Muscle layer of colon (tissue), 2 donors: Measurements from ENCODE around the gene FAM156A.
"Not testable (repeated sequence)": the region's sequence is repeated elsewhere in the genome, so short reads cannot be mapped to it uniquely, and the experiment has no call there.

Experiments
- H3K27ac ChIP-seq: one replicate; pipeline ENCODE4 v1.7.0; 2013; ENCODE audit warnings: low read depth, mild to moderate bottlenecking, low read length, moderate library complexity
- H3K27me3 ChIP-seq, 2 donors: one replicate each; pipeline ENCODE4 v1.7.0; 2013; ENCODE audit warnings: low read length in 2 of 2, mild to moderate bottlenecking in 2 of 2; ENCODE audit not compliant: insufficient read depth in 2 of 2, control insufficient read depth in 1 of 2
- H3K36me3 ChIP-seq: one replicate; pipeline ENCODE4 v1.7.0; 2013; ENCODE audit warnings: mild to moderate bottlenecking, low read length; ENCODE audit not compliant: insufficient read depth
- H3K4me1 ChIP-seq: one replicate; pipeline ENCODE4 v1.7.0; 2013; ENCODE audit warnings: mild to moderate bottlenecking, low read length; ENCODE audit not compliant: insufficient read depth
- H3K4me3 ChIP-seq, 2 donors: one replicate each; pipeline ENCODE4 v1.7.0; 2013; ENCODE audit warnings: low read length in 2 of 2, low read depth in 1 of 2, mild to moderate bottlenecking in 1 of 2, moderate library complexity in 1 of 2
- H3K9ac ChIP-seq: one replicate; pipeline ENCODE4 v1.7.0; 2013; ENCODE audit warnings: low read length
- H3K9me3 ChIP-seq: one replicate; pipeline ENCODE4 v1.7.0; 2013; ENCODE audit warnings: mild to moderate bottlenecking, low read length
- donor health status: abdominal sarcoma.
- donor health status: Adenocarcinoma of cecum.

The FAM156A gene

GRCh38 chrX:52949325-52949724 lies 9.0 kb downstream of the FAM156A start:
- not testable (repeated sequence) for H3K9me3 ChIP-seq, H3K4me3 ChIP-seq, H3K27me3 ChIP-seq, H3K4me1 ChIP-seq, H3K27ac ChIP-seq, H3K36me3 ChIP-seq, H3K9ac ChIP-seq

GRCh38 chrX:52948265-52948664 lies 10.1 kb downstream of the FAM156A start:
- H3K36me3 ChIP-seq, H3K9ac ChIP-seq, H3K4me1 ChIP-seq, H3K27me3 ChIP-seq, H3K4me3 ChIP-seq, H3K27ac ChIP-seq, H3K9me3 ChIP-seq: not testable (repeated sequence)

GRCh38 chrX:52947501-52947900 lies 10.8 kb downstream of the FAM156A start:
- not testable (repeated sequence) for H3K9ac ChIP-seq

GRCh38 chrX:52945838-52946494 lies 12.4 kb downstream of the FAM156A start:
- H3K27me3 ChIP-seq, H3K9me3 ChIP-seq, H3K4me1 ChIP-seq, H3K9ac ChIP-seq, H3K36me3 ChIP-seq, H3K27ac ChIP-seq, H3K4me3 ChIP-seq: not testable (repeated sequence)

More at GRCh38 chrX:52947501-52947900, 10.8 kb downstream of the FAM156A start:
- not testable (repeated sequence) for H3K9me3 ChIP-seq, H3K27me3 ChIP-seq, H3K4me3 ChIP-seq, H3K27ac ChIP-seq, H3K4me1 ChIP-seq, H3K36me3 ChIP-seq

- H3K27me3 ChIP-seq, H3K9me3 ChIP-seq, H3K4me1 ChIP-seq, H3K27ac ChIP-seq, H3K9ac ChIP-seq, H3K36me3 ChIP-seq, H3K4me3 ChIP-seq: not testable (repeated sequence)
Observed at GRCh38 chrX:52941728-52942127, 16.6 kb downstream of the FAM156A start.

GRCh38 chrX:52940704-52941103 lies 17.6 kb downstream of the FAM156A start:
- not testable (repeated sequence) for H3K36me3 ChIP-seq, H3K27me3 ChIP-seq, H3K4me3 ChIP-seq, H3K4me1 ChIP-seq, H3K27ac ChIP-seq, H3K9ac ChIP-seq, H3K9me3 ChIP-seq

- peak overlapping the region; percentile 98 for H3K27ac ChIP-seq
- not testable (repeated sequence) for H3K4me1 ChIP-seq, H3K36me3 ChIP-seq, H3K9me3 ChIP-seq, H3K27me3 ChIP-seq
- H3K4me3 ChIP-seq: peak overlapping the region; percentile 62 to 76
- H3K9ac ChIP-seq: peak overlapping the region; percentile 96
Observed at GRCh38 chrX:52935470-52935784, 22.9 kb downstream of the FAM156A start.

- Histone ChIP-seq H3K9me3 (no peaks in the 10 kb centered on the region), H3K27ac (peak overlapping the region; percentile 98), H3K4me3 (peak overlapping the region; percentile 62 to 76), H3K9ac (peak overlapping the region; percentile 96), H3K36me3 (no peaks in the 10 kb centered on the region), H3K4me1 (peaks cover 5% of the 10 kb centered on the region), H3K27me3 (no peaks in the 10 kb centered on the region)
Observed at GRCh38 chrX:52934704-52935469, 23.4 kb downstream of the FAM156A start.

- Histone ChIP-seq H3K36me3 (no peaks in the 10 kb centered on the region), H3K27me3 (no peaks in the 10 kb centered on the region), H3K9ac (peak overlapping the region; percentile 96), H3K4me1 (peaks cover 5% of the 10 kb centered on the region), H3K4me3 (peak overlapping the region; percentile 62 to 76), H3K9me3 (no peaks in the 10 kb centered on the region), H3K27ac (peak overlapping the region; percentile 98)
Observed at GRCh38 chrX:52933976-52934703, 24.2 kb downstream of the FAM156A start.

- Histone ChIP-seq H3K4me1 (peaks cover 5% of the 10 kb centered on the region), H3K36me3 (no peaks in the 10 kb centered on the region), H3K27ac (no peak overlapping the region), H3K9ac (no peak overlapping the region), H3K9me3 (no peaks in the 10 kb centered on the region), H3K27me3 (no peaks in the 10 kb centered on the region), H3K4me3 (no peak overlapping the region)
Observed at GRCh38 chrX:52933213-52933612, 25.1 kb downstream of the FAM156A start.

GRCh38 chrX:52930214-52930613 lies 28.1 kb downstream of the FAM156A start:
- not testable (repeated sequence) for H3K9ac ChIP-seq

More at GRCh38 chrX:52930214-52930613, 28.1 kb downstream of the FAM156A start:
- not testable (repeated sequence) for H3K9me3 ChIP-seq, H3K4me1 ChIP-seq, H3K36me3 ChIP-seq, H3K27me3 ChIP-seq, H3K27ac ChIP-seq, H3K4me3 ChIP-seq
